ENCODE results near the gene NTM.

The NTM gene

DNA sequence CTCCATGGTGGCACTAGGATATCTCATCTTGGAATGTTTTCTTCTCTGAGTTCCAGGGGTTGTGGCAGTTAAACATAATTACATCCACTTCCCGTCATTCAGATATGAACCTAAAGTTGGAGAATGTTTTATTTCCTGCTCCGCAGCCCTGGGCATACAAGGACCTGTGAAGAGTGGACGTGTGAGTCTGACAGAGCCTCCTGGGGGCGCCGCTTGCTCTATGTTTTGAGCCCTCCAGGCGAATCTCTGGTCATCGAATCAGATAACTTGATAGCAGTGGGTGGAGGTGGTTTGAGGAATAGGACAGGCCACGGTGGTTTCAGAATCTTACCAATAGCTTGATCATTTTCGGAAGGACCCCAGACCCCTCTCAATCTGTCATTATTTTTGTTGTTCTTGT is 174.2 kb downstream of the NTM start:
- no peak for TF ChIP-seq CTCF (IDR thresholded peaks at IDR 0.05; ENCODE audit: low read depth, low read length)
- DNase-seq (ENCODE audit: extremely low read depth, low read depth), result no peak

DNA sequence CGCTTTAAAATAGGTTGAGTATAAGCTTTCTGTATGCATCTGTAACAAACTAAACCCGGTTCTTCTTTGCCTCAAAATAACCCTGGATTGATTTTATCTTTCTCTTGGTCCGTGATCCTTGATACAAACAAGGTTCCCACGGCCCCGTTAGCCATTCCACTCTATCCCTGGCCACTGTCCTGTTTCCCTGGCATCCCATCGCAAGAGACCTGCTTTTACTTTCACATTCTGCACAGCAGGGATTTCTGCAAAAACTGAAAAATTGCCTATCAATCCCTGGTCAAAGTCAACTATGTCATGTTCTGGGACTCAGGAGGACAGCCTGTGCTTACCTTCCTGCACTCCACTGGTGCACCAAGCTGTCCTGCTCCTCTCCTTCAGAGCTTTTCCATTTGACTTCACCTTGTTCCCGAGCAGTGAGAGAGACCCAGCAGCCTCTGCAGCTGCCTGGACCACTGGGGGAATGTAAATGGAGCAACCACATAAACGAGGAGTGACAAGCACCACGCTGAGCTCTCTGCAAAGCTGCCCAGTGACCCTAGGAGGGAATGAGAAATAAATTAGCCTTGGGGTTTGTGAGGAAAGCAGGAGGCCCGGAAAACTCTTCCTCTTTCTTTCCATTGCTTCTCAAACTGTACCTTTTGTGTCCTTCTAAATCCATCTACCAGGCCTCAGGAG is 175.9 kb downstream of the NTM start:
- no peak for DNase-seq (ENCODE audit: extremely low read depth, low read depth)
- no peak for TF ChIP-seq CTCF (IDR thresholded peaks at IDR 0.05; ENCODE audit: low read depth, low read length)

DNA sequence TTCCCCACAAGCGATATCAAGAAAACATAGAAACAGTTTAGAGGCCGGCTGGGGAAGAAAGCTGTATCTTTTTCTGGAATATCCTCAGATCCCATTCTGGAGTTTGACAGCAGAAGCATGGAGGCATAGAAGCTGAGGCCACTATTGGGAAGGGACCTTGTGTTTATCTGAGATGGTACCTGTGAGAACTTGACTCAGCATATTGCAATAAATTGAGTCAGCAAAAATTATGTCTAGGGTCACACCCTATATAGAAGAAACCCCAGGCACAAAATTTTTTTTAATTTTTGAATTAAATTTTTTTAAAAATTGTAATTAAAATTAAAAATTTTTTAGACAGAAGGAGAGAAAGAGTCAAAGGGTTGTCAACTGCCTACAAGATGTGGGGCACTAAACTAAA is 178.7 kb downstream of the NTM start:
- DNase-seq (ENCODE audit: extremely low read depth, low read depth), result no peak
- no peak for TF ChIP-seq CTCF (IDR thresholded peaks at IDR 0.05; ENCODE audit: low read depth, low read length)

DNA sequence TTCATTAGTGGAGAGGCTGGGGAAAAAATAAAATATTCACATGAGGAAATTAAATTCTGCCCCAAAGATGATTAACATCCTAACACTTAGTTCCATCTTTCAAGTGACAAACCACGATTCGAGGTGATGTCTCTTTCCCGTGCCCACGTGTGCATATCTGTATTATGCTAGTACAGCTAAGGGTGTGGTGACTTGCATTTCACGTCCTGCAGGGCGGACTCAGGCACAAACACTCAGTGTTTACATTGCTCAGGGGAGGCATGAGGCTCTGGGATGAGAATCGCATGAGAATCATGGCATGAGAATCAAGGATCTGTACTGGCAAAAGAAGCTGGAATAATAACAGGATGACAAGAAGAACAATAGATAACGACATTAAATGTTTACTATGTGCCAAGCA is 179.4 kb downstream of the NTM start:
- no peak for TF ChIP-seq CTCF (IDR thresholded peaks at IDR 0.05; ENCODE audit: low read depth, low read length)
- DNase-seq (ENCODE audit: extremely low read depth, low read depth), result no peak

DNA sequence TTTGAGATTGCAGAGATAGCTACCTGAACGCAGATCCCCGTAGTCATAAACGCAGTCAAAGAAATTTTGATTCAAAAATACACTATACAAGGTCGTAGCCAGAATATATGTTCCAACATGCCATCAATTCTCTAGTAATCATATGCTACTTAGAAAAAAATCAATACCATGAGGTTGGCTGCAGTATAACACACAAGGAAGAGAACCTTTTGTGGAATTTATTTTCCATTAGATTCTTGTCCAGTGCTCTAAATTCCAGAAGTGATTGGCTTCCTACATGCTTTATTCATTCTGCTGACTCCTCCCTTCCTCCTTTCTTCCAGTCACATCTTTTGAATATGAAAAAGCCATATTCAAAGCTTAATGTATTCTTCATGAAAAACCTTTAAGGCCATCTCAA is 189.9 kb downstream of the NTM start:
- no peak for TF ChIP-seq CTCF (IDR thresholded peaks at IDR 0.05; ENCODE audit: low read depth, low read length)
- DNase-seq (ENCODE audit: extremely low read depth, low read depth), result no peak

DNA sequence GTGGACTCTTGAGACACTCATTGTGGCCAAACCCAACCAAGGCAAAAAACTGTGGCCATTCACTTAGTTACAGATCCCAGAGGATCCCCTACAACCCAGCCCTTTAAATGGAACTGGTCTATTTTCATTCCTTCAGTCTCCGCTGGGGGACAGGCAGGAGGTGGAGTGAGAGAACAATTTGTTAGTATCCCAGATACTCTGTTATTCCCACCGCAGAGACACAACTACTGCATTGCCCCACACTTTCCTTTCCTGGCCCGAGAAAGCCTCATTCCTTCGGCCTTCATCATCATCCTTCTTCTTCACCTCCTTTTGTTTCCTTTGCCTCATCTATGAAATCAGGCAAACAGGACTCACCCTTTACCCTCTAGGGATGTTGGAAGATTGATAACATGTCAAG is 191.1 kb downstream of the NTM start:
- TF ChIP-seq CTCF (IDR thresholded peaks at IDR 0.05; ENCODE audit: low read depth, low read length), result no peak
- no peak for DNase-seq (ENCODE audit: extremely low read depth, low read depth)

DNA sequence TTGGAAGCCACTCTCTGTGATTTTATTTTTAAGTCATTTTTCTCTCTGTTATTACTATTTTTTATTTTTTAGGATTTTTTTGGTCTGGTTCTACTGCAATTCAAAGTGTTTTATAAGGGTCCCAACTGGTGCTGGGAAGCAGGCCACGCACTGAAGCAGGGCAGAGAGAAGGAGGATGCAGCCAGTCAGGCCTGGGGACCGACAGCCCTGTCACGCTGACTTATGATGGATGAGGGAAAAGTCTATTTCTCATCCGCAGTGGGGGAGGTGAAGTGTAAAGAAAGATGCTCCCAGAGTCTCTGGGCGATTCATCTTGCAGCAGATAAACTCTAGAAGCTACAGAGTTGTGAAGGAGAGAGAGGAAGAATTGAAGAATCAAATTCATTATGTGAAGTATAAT is 191.6 kb downstream of the NTM start:
- DNase-seq (ENCODE audit: extremely low read depth, low read depth), result no peak
- TF ChIP-seq CTCF (IDR thresholded peaks at IDR 0.05; ENCODE audit: low read depth, low read length), result no peak

Data from AG09319 (cell line).